BE2C (cell line): ENCODE data around the gene MLC1.

Experiments used
- DNase-seq: peaks from one replicate; pipeline ENCODE4 v3.0.0-alpha.2; 2020
- H3K27me3 ChIP-seq: fragments of 250-450 bp; sonication (Bioruptor Pico); 2 replicates; pipeline ENCODE4 v1.5.1; 2020; ENCODE audit warnings: mild to moderate bottlenecking
- H3K36me3 ChIP-seq: fragments of 250-450 bp; sonication (Bioruptor Pico); 2 replicates; pipeline ENCODE4 v1.5.1; 2020; ENCODE audit warnings: mild to moderate bottlenecking
- H3K4me1 ChIP-seq: fragments of 250-450 bp; sonication (Bioruptor Pico); 2 replicates; pipeline ENCODE4 v1.5.1; 2020
- H3K4me3 ChIP-seq: 2 replicates; pipeline ENCODE4 v1.5.1; 2011; ENCODE audit warnings: low read depth, low read length
- H3K9me3 ChIP-seq: fragments of 250-450 bp; sonication (Bioruptor Pico); 2 replicates; pipeline ENCODE4 v1.5.1; 2020
- CTCF ChIP-seq: IDR thresholded peaks from 2 replicates; pipeline ENCODE4 v1.5.1; 2012; ENCODE audit warnings: mild to moderate bottlenecking, low read depth, low read length

MLC1 gene

DNA sequence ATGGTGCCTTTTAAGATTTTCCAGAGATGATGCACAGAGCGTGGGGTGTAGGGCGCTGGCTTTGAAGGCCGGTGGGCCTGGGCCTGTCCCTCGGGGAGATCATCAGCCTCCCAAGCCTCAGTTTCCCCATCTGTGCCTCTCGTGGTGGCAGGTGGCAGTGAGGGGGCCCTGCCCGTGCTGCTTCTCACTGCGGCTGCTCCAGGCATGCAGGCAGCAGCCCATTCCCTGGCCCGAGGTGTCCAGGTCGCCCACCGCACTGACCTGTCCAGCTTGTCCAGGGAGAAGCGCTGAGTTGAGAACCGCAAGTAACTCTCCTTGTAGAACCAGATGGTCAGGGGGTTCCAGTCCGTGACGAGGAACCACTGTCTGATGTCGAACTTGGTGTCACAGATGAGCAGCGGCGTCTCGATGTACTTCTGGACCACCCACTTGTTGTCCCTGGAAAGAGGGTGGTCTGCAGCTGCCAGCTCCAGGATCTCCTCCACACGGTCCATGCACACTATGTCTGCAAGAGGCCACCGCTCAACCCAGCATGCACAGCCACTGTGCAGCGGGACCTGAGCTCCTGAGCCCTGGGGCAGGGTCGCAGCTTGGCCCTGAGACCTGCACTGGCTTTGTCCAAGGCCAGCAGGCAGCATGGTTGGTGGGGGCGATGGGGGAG is 52.2 kb downstream of the MLC1 start:
- no peak for TF ChIP-seq CTCF
- Histone ChIP-seq H3K9me3 (no peaks in the 10 kb centered on the region), H3K4me3 (no peak overlapping the region), H3K36me3 (no peaks in the 10 kb centered on the region), H3K4me1 (no peaks in the 10 kb centered on the region; the same call in 1 of the 2 replicates), H3K27me3 (0 out of 2 replicates have a peak, but pooled peaks cover 4% of the 10 kb centered on the region)
- peak; percentile 7 for DNase-seq

GRCh38 chr22:50032109-50032871 is 52.9 kb downstream of the MLC1 start:
- no peaks in the 10 kb centered on the region for H3K36me3 ChIP-seq
- H3K4me3 ChIP-seq: no peak overlapping the region
- peak; percentile 10 for DNase-seq
- no peaks in the 10 kb centered on the region for H3K9me3 ChIP-seq
- 0 out of 2 replicates have a peak, but pooled peaks cover 4% of the 10 kb centered on the region for H3K27me3 ChIP-seq
- TF ChIP-seq CTCF: no peak
- H3K4me1 ChIP-seq: no peaks in the 10 kb centered on the region; the same call in 1 of the 2 replicates

DNA sequence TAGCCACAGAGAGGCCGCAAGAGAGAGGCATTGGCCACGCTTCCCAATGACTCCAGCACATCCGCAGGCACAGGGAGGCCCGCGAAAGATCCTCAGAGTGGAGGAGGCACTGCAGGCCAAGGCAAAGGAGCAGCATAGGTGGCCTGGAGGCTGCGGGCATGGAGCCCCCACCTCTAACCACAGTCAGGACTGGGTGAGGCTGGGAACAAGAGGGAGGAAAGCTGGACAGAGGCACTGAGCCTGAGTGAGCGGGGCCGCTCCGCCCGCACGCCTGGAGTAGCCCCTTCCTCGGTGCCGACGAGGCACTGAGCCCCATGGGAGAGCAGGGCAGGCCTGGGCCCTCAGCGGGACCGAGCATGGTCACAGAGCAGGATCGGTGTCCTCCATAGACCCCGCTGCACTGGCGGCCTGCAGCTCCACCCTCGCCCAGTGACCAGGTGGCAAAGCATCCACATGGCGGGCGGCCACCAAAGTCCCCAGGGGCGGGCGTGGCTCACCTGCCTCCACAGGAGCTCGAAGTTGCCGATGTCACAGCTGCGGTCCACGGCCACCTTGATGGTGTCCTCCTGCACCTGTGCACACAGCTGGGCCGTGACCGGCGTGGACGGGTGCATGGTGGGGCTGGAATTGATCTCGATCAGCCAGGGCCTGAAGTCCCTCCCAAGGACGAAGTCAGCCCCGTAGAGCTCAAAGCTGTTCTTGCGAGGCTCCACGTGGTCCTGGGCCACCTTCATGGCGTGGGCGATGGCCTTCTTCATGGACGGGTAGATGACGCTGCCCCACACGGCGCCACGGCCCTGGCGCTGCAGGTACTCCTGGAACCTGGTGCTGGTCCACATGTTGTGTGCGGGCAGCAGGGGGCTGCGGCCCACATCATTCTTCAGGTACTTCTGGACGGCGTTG is 53.8 kb downstream of the MLC1 start:
- peak; percentile 11 for DNase-seq
- Histone ChIP-seq H3K4me3 (no peak overlapping the region), H3K27me3 (0 out of 2 replicates have a peak, but pooled peaks cover 4% of the 10 kb centered on the region), H3K9me3 (no peaks in the 10 kb centered on the region), H3K4me1 (no peaks in the 10 kb centered on the region; the same call in 1 of the 2 replicates), H3K36me3 (no peaks in the 10 kb centered on the region)
- no peak for TF ChIP-seq CTCF

DNA sequence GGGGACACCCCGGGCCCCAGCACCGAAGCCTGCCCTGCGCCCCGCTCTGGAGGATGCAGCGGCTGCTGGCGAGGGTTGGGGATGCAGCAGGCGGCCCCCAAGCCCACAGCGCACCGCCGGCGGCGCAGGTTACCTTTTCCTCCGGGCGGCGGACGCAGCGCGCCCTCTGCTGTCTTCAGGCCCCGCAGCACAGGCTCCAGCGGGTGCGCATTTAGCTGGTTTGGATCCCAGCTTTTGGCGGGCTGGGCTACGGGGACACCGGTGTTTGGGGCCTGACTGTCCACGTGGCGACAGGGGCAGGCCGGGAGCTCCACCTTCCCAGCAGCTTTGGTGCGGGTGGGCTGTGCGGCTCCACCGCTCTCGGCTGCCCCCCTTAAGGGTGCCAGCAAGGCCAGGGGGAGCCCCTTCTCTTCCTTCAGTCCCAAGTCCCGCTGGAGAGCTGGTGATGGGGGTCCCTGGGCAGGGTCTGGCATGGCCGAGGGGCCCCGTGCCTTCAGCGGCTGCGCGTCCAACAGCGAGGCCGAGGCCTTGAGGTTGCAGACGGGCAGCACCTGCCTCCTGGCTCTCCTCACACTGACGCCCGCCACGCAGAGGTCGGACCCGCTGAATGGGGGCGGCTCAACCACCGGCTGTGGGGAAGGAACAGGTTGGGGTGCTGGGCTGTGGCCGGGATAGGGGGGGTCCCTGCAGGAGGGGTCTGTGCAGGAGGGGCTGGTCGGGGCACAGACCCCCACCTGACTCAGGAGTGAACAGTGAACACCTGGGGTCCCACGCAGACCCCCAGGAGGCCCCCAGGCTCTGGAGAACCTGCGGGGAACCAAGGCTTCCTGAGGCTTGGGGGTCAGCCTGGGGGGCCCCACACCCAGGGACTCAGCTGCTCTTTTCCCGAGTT is 54.7 kb downstream of the MLC1 start:
- Histone ChIP-seq H3K4me3 (no peak overlapping the region), H3K27me3 (0 out of 2 replicates have a peak, but pooled peaks cover 4% of the 10 kb centered on the region), H3K9me3 (no peaks in the 10 kb centered on the region), H3K4me1 (no peaks in the 10 kb centered on the region; the same call in 1 of the 2 replicates), H3K36me3 (no peaks in the 10 kb centered on the region)
- peak; percentile 83 for TF ChIP-seq CTCF
- peak; percentile 82 for DNase-seq
